BLaER1 treated with 17β-estradiol and CSF1 and Interleukin-3, amounts not matched to agents 10 nM and 100 nM (cell line): ENCODE results near the gene OR1F1.
A peak's percentile ranks its signal among the peaks of the same experiment; 100 is the strongest.

Source experiments
- H3K27ac ChIP-seq, 11 experiments: shearing (Covaris generic); formaldehyde crosslinking; 2 replicates each; pipeline ENCODE4 v1.8.1; 2022
- H3K27me3 ChIP-seq, 11 experiments: shearing (Covaris generic); formaldehyde crosslinking; 2 replicates each; pipeline ENCODE4 v1.8.1; 2022
- H3K36me3 ChIP-seq, 11 experiments: shearing (Covaris generic); formaldehyde crosslinking; 2 replicates each; pipeline ENCODE4 v1.8.1; 2022
- H3K4me1 ChIP-seq, 10 experiments: shearing (Covaris generic); formaldehyde crosslinking; 2 replicates each; pipeline ENCODE4 v1.8.1; 2022
- H3K4me2 ChIP-seq, 11 experiments: shearing (Covaris generic); formaldehyde crosslinking; 2 replicates each; pipeline ENCODE4 v1.8.1; 2022
- H3K4me3 ChIP-seq, 10 experiments: shearing (Covaris generic); formaldehyde crosslinking; 2 replicates each; pipeline ENCODE4 v1.8.1; 2022
- H3K9ac ChIP-seq, 11 experiments: shearing (Covaris generic); formaldehyde crosslinking; 2 replicates each; pipeline ENCODE4 v1.8.1; 2022
- H3K9me3 ChIP-seq, 11 experiments: shearing (Covaris generic); formaldehyde crosslinking; replicated peaks in 1 of 11; 2 replicates each; pipeline ENCODE4 v1.8.1; 2022
- H4K20me1 ChIP-seq, 11 experiments: shearing (Covaris generic); formaldehyde crosslinking; 2 replicates each; pipeline ENCODE4 v1.8.1; 2022
- Cebpa-rat ChIP-seq, 11 experiments: shearing (Covaris generic); IDR thresholded peaks; 2 replicates each; pipeline ENCODE4 v1.8.1; 2022

OR1F1 gene

DNA sequence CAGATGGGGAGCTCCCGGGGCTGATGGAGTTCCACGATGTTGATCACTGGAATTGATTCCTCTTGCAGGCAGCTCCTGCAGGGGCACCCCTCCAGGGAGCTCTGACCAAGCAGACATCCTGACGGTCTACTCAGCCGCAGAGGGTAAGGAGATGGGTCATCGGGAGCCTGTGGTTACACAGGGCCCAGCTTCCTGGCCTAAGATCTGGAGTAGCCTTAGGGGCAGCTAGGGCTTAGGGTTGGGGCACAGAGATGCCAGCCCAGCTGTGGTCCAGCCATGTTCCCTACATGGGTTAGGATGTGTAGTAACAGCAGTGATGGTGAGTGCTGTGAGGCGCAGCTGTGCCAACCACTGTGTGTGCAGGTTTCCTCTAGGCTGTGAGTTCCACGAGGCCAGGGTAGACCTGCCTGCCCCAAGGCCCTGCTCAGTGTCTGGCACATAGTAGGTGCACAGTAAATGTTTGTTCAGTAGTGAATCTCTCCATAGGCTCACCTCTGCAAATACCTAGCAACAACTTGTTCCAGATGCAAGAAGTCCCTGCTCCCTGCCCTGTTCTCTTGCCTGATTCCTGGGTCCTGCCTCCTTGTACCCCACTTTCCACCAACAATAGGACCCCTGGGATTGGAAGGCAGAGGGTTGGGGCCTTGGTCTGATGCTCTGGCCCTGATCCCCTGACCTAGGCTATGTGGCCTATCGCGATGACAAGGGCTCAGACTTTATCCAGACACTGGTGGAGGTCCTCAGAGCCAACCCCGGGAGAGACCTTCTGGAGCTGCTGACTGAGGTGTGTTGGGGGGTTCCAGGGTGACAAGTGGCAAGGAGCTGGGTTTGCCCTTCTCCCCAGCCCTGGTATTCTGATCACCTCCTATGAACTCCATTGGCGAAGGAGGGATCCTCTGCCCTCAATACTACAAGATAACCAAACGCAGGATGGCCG lies 39.5 kb upstream of the OR1F1 start:
- TF ChIP-seq Cebpa-rat (IDR thresholded peaks at IDR 0.05): no peak
- Histone ChIP-seq H3K4me2 (peak overlapping the region; percentile 94 to 100 (median 97); a peak in 20 of 22 replicates), H4K20me1 (peaks cover 0 to 17% (median 0%) of the 10 kb centered on the region in 11 experiments; a peak in 5 of 22 replicates), H3K9ac (peak overlapping the region in 3 of 11 experiments; percentile 80 to 83 (median 82); a peak in 3 of 22 replicates), H3K27ac (no peak overlapping the region), H3K27me3 (peaks cover 0 to 58% (median 43%) of the 10 kb centered on the region in 11 experiments; a peak in 19 of 22 replicates), H3K9me3 (no peaks in the 10 kb centered on the region), H3K4me3 (no peak overlapping the region), H3K4me1 (peaks cover 8 to 46% (median 38%) of the 10 kb centered on the region in 10 experiments), H3K36me3 (no peaks in the 10 kb centered on the region)

GRCh38 chr16:3149193-3149530 lies 38.8 kb upstream of the OR1F1 start:
- H3K4me1 ChIP-seq: peaks cover 8 to 40% (median 33%) of the 10 kb centered on the region in 10 experiments
- H3K4me2 ChIP-seq: peak overlapping the region; percentile 94 to 100 (median 97)
- TF ChIP-seq Cebpa-rat (IDR thresholded peaks at IDR 0.05): no peak
- H3K9ac ChIP-seq: peak overlapping the region; percentile 73 to 87 (median 82); a peak in 18 of 22 replicates
- H3K27me3 ChIP-seq: peaks cover 0 to 64% (median 49%) of the 10 kb centered on the region in 11 experiments; a peak in 19 of 22 replicates
- H3K4me3 ChIP-seq: peak overlapping the region in 8 of 10 experiments; percentile 65 to 81 (median 69); a peak in 10 of 20 replicates
- no peaks in the 10 kb centered on the region for H3K36me3 ChIP-seq
- H4K20me1 ChIP-seq: peaks cover 0 to 13% (median 0%) of the 10 kb centered on the region in 11 experiments; a peak in 5 of 22 replicates
- peak overlapping the region in 5 of 11 experiments; percentile 73 to 86 (median 82); a peak in 10 of 22 replicates for H3K27ac ChIP-seq
- peaks cover 0 to 3% (median 0%) of the 10 kb centered on the region in 11 experiments; a peak in 3 of 22 replicates for H3K9me3 ChIP-seq

- H4K20me1 ChIP-seq: peaks cover 0 to 12% (median 0%) of the 10 kb centered on the region in 11 experiments; a peak in 5 of 22 replicates
- peaks cover 0 to 9% (median 0%) of the 10 kb centered on the region in 11 experiments; a peak in 4 of 22 replicates for H3K9me3 ChIP-seq
- H3K27me3 ChIP-seq: peaks cover 0 to 71% (median 56%) of the 10 kb centered on the region in 11 experiments; a peak in 19 of 22 replicates
- no peaks in the 10 kb centered on the region for H3K36me3 ChIP-seq
- peak overlapping the region; percentile 73 to 87 (median 82) for H3K9ac ChIP-seq
- TF ChIP-seq Cebpa-rat (IDR thresholded peaks at IDR 0.05): no peak
- H3K4me2 ChIP-seq: peak overlapping the region; percentile 94 to 100 (median 97)
- H3K4me3 ChIP-seq: peak overlapping the region; percentile 63 to 81 (median 68)
- H3K4me1 ChIP-seq: peaks cover 8 to 33% (median 28%) of the 10 kb centered on the region in 10 experiments
- H3K27ac ChIP-seq: peak overlapping the region; percentile 73 to 86 (median 76)
Observed at GRCh38 chr16:3149630-3150345, 38.2 kb upstream of the OR1F1 start.

GRCh38 chr16:3150346-3151218 lies 37.4 kb upstream of the OR1F1 start:
- Histone ChIP-seq H3K27ac (peak overlapping the region; percentile 73 to 86 (median 76)), H3K9me3 (peaks cover 0 to 17% (median 0%) of the 10 kb centered on the region in 11 experiments; a peak in 7 of 22 replicates), H3K36me3 (no peaks in the 10 kb centered on the region), H4K20me1 (peaks cover 0 to 12% (median 0%) of the 10 kb centered on the region in 11 experiments; a peak in 5 of 22 replicates), H3K27me3 (peaks cover 0 to 79% (median 64%) of the 10 kb centered on the region in 11 experiments; a peak in 20 of 22 replicates), H3K4me3 (peak overlapping the region; percentile 63 to 81 (median 68)), H3K4me1 (peaks cover 8 to 32% (median 26%) of the 10 kb centered on the region in 10 experiments), H3K9ac (peak overlapping the region; percentile 73 to 87 (median 82)), H3K4me2 (peak overlapping the region; percentile 94 to 100 (median 97))
- TF ChIP-seq Cebpa-rat (IDR thresholded peaks at IDR 0.05): no peak

GRCh38 chr16:3152027-3152276 lies 36.1 kb upstream of the OR1F1 start:
- peak overlapping the region; percentile 50 to 81 (median 64) for H3K4me3 ChIP-seq
- no peak overlapping the region for H3K27ac ChIP-seq
- H4K20me1 ChIP-seq: peaks cover 0 to 12% (median 0%) of the 10 kb centered on the region in 11 experiments; a peak in 5 of 22 replicates
- peaks cover 0 to 20% (median 0%) of the 10 kb centered on the region in 11 experiments; a peak in 7 of 22 replicates for H3K9me3 ChIP-seq
- H3K4me1 ChIP-seq: peaks cover 8 to 32% (median 26%) of the 10 kb centered on the region in 10 experiments
- H3K9ac ChIP-seq: peak overlapping the region in 7 of 11 experiments; percentile 37 to 64 (median 57); a peak in 15 of 22 replicates
- no peak for TF ChIP-seq Cebpa-rat (IDR thresholded peaks at IDR 0.05)
- no peaks in the 10 kb centered on the region for H3K36me3 ChIP-seq
- peaks cover 0 to 92% (median 77%) of the 10 kb centered on the region in 11 experiments; a peak in 20 of 22 replicates for H3K27me3 ChIP-seq
- H3K4me2 ChIP-seq: peak overlapping the region; percentile 64 to 100 (median 88)

- no peak for TF ChIP-seq Cebpa-rat (IDR thresholded peaks at IDR 0.05)
- Histone ChIP-seq H3K4me1 (peaks cover 8 to 35% (median 28%) of the 10 kb centered on the region in 10 experiments), H3K4me3 (peak overlapping the region; percentile 50 to 81 (median 64)), H3K36me3 (no peaks in the 10 kb centered on the region), H3K27ac (no peak overlapping the region), H3K4me2 (peak overlapping the region; percentile 64 to 100 (median 88)), H3K9ac (peak overlapping the region in 9 of 11 experiments; percentile 32 to 64 (median 57); a peak in 18 of 22 replicates), H3K27me3 (peaks cover 0 to 94% (median 82%) of the 10 kb centered on the region in 11 experiments; a peak in 20 of 22 replicates), H4K20me1 (peaks cover 0 to 14% (median 0%) of the 10 kb centered on the region in 11 experiments; a peak in 5 of 22 replicates), H3K9me3 (peaks cover 0 to 20% (median 0%) of the 10 kb centered on the region in 11 experiments; a peak in 7 of 22 replicates)
Observed at GRCh38 chr16:3152277-3152990, 35.6 kb upstream of the OR1F1 start.

GRCh38 chr16:3152991-3153368 lies 35.0 kb upstream of the OR1F1 start:
- peaks cover 0 to 20% (median 0%) of the 10 kb centered on the region in 11 experiments; a peak in 7 of 22 replicates for H3K9me3 ChIP-seq
- peaks cover 8 to 41% (median 33%) of the 10 kb centered on the region in 10 experiments for H3K4me1 ChIP-seq
- H4K20me1 ChIP-seq: peaks cover 0 to 19% (median 0%) of the 10 kb centered on the region in 11 experiments; a peak in 6 of 22 replicates
- H3K36me3 ChIP-seq: no peaks in the 10 kb centered on the region
- TF ChIP-seq Cebpa-rat (IDR thresholded peaks at IDR 0.05): no peak
- peak overlapping the region in 8 of 10 experiments; percentile 56 to 81 (median 66); a peak in 11 of 20 replicates for H3K4me3 ChIP-seq
- H3K9ac ChIP-seq: no peak overlapping the region; a peak in 1 of 22 replicates
- peaks cover 0 to 94% (median 88%) of the 10 kb centered on the region in 11 experiments; a peak in 21 of 22 replicates for H3K27me3 ChIP-seq
- H3K27ac ChIP-seq: no peak overlapping the region
- peak overlapping the region; percentile 64 to 100 (median 88); a peak in 17 of 22 replicates for H3K4me2 ChIP-seq
